HG03342 (cell line): ENCODE measurements around the gene WASHC4.

ENCODE experiments used
- ATAC-seq: cut with Tn5 transposase; IDR thresholded peaks from one replicate; pipeline ENCODE4 v1.9.1; 2021; ENCODE audit warnings: mild to moderate bottlenecking, moderate library complexity; ENCODE audit not compliant: unreplicated experiment

Gene WASHC4, protein sequence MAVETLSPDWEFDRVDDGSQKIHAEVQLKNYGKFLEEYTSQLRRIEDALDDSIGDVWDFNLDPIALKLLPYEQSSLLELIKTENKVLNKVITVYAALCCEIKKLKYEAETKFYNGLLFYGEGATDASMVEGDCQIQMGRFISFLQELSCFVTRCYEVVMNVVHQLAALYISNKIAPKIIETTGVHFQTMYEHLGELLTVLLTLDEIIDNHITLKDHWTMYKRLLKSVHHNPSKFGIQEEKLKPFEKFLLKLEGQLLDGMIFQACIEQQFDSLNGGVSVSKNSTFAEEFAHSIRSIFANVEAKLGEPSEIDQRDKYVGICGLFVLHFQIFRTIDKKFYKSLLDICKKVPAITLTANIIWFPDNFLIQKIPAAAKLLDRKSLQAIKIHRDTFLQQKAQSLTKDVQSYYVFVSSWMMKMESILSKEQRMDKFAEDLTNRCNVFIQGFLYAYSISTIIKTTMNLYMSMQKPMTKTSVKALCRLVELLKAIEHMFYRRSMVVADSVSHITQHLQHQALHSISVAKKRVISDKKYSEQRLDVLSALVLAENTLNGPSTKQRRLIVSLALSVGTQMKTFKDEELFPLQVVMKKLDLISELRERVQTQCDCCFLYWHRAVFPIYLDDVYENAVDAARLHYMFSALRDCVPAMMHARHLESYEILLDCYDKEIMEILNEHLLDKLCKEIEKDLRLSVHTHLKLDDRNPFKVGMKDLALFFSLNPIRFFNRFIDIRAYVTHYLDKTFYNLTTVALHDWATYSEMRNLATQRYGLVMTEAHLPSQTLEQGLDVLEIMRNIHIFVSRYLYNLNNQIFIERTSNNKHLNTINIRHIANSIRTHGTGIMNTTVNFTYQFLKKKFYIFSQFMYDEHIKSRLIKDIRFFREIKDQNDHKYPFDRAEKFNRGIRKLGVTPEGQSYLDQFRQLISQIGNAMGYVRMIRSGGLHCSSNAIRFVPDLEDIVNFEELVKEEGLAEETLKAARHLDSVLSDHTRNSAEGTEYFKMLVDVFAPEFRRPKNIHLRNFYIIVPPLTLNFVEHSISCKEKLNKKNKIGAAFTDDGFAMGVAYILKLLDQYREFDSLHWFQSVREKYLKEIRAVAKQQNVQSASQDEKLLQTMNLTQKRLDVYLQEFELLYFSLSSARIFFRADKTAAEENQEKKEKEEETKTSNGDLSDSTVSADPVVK

DNA sequence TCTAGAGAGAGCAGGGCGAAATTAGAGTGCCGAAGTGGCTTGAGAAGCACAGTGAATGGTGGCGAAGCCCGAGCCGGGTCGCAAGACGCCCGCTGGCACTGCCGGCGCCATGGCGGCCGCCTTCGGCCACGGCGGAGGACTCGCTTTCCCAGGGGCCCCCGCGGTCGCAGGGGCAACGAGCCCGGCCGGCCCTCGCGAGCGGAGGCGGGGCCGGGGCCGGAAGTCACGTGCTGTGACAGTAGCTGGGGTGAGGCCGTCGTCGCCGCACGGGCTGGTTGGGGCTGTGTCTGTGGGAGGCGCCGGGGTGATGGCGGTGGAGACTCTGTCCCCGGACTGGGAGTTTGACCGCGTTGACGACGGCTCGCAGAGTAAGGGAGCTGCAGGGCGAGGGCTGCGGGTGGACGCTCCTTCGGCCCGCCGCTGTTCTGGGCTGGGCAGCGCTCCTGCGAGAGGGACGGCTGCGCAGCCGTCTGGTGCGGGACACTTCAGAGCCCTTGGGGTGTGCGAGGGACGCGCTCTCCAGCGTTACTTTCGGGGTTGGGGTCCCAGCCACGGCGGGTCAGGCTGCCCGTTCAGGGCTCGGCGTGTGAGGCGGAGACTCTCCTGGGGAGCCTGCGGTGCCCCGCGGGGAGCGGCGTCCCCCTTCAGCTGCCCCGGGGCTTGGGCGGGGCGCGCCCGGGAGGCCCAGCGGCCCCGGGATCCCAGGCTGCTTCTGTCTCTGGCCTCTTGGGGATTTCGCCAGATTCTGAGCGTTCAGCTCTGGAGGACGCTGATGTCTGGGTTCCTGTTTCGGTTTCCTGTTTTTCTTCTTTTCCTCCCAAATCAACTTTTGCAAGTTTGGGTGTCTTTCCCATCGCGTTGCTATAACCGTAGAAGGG is at the start of gene WASHC4:
Gene WASHC4 (plus strand): TSS at position 238 of the 878 bp plus-strand sequence. CDS start 70 bp downstream, at position 308.
- peak; percentile 92 for ATAC-seq

DNA sequence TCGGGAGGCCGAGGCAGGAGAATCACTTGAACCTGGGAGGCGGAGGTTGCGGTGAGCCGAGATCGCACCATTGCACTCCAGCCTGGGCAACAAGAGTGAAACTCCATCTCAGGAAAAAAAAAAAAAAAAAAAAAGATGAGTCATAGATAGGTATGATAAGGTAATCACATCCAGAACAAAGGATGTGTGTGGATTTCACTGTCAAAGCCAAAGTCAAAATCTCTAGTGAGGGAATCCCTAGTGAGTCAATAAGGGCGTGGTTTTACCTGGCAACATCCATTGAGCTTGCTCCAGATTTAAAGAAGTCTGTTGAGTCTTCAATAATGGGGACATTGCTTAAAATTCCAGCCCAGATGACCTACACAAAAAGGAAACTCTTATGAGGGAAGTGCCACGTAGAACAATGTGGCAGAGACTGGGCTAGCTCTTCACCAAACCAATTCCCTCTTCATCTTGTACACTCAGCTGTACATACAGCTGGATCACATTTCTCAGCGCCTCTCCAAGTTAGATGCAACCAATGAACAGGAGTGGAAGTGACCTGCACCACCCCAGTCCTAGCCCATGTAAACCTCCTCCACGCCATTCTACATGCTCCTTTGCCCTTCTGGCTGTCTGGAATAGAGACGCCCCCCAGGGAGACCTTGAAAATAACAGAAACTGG is 46.7 kb upstream of the WASHC4 start:
- ATAC-seq, result no peak

DNA sequence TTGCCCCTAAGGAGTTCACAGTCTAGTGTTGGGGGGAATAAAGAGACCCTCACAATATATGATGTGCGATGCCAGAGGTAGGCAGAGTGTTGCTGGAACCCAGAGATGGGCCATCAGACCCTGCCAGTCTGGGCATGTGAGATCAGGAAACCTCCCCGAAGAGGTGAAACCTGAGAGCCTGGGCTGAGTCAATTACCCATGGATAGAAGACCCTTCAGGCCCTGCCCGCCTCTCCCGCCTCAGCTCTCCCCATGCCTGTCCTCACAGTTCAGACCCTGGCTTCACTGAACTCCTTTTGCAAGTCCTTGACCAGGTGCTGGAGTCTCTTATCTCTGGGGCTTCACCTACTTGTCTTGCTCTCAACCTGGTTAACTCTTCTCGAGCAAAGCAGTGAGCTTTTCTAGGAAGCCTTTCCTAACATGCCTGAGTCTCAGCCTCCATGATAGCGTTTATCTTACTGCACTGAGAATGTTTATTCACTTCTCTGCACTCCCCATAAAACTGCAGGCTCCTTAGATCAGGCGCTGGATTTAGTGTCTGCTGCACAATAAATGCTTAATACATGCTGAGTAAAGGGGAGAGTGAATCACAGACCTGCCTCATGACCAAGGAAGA is 42.9 kb upstream of the WASHC4 start:
- ATAC-seq, result no peak

DNA sequence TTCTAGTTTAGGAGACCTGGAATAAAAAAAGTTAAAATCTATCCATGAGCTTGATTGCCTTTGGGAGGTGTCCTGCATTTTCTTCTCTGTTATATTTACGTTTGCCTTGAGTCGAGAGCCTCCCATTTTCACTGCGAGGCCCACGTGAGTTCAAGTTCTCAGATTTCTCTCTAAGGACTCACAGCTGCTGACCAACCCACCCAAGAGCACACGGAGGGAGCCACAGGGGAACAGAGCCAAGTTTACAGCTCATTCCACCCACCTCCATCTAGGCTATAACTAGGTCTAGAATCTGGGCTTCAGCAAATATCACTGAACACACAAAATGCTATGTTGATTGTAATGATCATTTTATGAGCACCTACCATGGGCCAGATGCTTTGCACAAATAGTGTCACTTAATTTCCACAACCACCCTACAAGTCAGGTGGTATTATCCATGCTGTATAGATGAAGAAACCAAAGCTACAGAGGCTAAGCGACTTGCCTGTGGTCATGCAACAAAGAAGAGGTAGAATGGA is 40.0 kb upstream of the WASHC4 start:
- ATAC-seq, result no peak

DNA sequence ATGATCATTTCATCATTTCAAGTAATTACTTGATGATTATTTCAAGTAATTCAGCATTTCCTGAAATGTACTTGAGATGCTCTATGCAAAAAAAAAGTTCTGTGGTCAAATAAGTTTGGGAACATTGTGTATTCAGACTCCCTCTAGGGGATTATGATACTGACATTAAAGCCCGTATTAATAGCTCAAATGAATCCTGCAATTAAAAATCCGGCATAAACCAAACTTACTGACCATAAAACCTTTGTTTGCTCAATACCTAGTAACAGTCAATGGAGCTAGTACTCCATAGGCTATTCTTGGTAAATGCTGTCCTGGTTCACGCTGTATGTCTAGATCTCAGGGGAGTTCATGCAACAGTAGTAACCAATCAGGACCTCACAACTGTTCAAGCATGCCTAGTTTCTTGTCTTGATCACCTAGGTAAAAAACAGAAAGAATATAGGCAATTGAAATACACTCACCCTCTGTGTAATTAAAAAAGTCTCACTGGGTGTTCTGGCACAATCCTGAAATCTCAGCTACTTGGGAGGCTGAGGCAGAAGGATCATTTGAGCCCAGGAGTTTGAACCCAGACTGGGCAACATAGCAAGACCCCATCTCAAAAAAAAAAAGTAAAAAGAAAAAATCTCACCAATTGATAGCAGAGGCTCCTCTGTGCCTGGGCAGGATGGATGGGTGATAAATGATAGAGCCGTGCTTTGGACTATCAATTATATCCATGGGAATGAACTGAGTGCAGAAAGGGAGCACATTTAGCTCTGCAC is 37.4 kb upstream of the WASHC4 start:
- ATAC-seq, result no peak

DNA sequence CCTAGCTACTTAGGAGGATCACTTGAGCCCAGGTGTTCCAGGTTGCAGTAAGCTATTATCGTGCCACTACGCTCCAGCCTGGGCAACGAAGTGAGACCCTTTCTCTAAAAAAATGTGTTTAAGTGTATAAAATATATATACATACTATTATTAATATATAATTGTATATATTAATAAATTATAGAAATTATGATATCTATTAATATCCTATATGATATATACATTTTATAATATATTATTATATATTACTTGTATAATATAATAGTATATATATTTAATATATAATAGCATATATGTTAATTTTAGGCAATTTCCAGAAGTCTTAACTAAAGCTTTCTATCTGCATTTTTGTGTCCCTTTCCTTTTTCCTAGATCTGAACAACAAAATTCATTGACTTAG is 35.5 kb upstream of the WASHC4 start:
- ATAC-seq, result no peak

DNA sequence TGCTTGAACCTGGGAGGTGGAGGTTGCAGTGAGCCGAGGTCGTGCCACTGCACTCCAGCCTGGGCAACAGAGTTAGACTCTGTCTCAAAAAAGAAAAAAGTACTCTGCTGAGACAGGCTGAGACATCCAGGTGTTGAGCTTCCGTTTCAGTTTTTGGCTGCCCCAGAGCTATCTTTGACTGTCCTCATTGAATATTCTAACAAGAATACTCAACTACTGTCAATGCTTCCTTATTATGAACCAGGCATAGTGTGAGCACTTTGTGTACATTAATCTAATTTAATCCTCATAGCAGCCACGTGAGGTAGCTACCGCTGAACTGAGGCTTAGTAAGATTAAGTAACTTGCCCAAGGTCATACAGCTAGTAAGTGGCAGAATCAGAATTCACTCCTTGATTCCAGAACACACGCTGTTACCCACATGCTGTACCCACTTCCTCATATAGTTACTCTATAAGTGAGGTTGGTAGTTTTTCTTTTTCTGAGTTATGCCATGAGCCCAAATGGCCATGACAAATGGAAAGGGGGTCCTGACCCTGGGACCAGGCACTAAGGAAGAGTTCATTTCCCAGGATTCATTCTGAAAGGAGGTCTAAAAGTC is 34.5 kb upstream of the WASHC4 start:
- ATAC-seq, result no peak

DNA sequence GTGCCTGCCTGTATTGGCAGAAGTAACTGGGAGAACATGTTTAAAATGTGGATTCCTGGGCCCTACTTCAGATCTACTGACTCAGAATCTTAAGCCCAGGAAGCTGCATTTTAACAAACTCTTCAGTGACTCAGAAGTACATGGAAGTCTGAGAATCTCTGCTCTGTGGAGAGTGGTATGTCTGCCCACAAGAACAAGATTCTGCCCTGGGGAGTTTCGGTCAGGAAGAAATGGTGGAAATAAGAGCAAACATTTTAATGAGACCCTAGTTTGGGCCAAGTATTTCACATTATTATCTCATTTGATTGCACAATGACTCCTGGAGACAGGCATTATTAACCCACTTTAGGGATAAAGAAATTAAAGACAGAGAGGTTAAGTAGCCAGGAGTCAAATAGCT is 31.4 kb upstream of the WASHC4 start:
- ATAC-seq, result no peak

DNA sequence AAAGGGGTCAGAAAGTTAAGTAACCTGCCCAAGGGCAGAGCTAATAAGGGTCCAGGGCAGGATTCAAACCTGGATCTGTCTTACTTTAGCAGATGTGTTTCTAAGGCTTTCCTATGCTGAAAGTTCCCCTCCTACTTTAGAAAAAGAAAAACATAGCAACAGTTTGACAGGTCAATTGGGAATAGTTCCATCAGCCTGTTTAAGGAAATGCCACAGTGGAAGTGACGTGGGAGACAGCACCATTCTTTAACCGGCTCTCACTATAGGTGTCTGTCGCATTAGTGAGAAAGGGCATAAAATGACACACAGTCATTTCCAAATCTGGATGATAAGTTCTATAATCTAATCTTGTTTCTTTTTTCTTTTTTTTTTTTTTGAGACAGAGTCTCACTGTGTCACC is 30.6 kb upstream of the WASHC4 start:
- no peak for ATAC-seq

DNA sequence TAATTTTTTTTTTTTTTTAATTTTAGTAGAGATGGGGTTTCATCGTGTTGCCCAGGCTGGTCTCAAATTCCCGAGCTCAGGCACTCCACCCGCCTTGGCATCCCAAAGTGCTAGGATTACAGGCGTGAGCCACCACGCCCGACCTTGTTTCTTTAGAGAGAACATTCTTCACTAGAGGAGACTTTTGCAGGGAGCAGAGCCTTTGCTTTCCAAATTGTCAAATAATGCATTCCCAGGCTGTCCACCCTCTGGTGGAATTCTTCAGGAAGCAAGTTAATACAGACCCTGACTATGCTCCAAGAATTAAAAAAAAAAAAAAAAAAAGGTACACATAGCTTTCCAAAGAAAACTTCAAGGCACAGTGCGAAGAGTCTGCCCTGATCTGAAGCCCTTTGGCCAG is 30.1 kb upstream of the WASHC4 start:
- no peak for ATAC-seq

DNA sequence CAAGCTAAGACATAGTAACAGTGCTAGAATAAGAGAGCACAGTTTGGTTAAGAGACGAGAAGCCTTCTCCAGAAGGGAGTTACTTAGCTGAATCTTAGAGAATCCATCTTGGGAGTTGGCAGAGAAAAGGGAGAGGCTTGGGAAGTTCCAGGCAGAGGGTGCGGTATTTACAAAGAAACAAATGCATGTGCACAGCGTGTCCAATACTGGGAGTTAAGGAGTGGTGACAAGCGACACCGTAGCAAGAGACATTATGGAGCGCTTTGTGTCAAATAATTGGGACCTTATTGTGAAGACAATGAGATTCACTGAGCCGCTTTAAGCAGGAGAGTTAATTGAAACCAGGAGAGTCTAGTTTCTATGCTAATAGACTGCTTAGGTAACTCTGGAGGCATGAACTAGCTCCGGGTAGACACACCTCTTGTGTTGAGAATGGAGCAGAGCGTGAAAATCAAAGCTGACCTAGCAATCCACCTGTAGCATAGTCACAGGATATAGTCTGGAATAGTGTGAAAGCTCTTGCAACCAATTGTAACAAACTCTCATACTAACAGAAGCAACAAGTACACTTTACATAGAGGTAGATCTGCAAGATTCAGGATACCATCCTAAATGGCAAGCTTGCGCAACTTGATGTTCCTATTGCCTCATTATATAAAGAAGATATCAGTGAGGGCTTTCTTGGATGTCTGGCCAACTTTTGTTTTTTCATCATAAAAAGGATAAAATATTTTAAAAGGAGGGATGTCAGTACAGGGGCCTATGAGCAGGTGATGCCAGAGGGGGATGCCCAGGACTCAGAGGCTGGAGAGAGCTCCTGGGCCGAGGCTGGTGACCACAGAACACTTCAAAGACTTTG is 28.6 kb upstream of the WASHC4 start:
- no peak for ATAC-seq

DNA sequence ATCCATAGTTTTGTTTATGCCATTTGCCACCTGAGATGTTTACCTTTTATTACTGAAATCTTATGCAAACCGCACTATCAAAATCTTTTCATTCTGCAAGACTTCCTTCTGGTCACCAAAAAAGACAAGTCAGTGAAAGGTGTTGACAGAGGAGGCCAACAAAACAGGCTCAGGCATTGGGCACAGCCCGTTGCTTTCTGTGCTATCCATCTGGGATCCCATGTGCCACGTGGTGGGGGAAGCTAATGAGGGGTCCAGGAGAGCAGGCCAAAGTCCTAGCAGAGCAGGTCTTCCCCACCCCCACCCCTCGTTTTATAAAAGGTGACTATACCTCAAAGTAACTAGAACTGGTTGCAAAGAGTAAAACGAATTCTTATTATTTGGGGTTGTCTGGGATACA is 24.5 kb upstream of the WASHC4 start:
- no peak for ATAC-seq

DNA sequence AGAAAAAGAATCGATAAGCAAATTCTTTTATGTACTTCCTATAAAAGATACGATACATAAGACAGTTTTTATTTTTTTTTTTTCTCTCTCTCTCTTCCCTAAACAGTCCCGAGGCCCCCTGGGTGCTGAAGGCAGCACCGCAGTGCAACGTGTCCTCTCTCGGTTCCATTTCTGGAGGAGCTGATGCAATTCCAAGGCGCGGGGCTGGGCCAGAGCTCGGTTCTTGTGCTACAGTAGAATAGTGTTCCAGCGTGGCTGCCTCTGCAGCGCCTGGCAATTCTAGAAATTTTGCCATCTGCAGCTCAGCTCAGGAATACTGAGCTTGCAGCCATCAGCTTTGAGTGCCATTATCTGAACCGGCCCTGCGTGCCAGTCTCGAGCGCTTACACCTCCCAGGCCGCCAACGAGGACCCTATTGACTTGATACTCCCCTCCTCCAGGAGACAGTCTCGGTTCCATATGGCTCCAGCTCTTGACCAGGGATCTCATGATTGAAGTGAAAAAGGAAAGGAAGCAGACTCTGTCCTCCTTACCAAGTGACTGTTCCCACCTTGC is 23.9 kb upstream of the WASHC4 start:
- no peak for ATAC-seq

DNA sequence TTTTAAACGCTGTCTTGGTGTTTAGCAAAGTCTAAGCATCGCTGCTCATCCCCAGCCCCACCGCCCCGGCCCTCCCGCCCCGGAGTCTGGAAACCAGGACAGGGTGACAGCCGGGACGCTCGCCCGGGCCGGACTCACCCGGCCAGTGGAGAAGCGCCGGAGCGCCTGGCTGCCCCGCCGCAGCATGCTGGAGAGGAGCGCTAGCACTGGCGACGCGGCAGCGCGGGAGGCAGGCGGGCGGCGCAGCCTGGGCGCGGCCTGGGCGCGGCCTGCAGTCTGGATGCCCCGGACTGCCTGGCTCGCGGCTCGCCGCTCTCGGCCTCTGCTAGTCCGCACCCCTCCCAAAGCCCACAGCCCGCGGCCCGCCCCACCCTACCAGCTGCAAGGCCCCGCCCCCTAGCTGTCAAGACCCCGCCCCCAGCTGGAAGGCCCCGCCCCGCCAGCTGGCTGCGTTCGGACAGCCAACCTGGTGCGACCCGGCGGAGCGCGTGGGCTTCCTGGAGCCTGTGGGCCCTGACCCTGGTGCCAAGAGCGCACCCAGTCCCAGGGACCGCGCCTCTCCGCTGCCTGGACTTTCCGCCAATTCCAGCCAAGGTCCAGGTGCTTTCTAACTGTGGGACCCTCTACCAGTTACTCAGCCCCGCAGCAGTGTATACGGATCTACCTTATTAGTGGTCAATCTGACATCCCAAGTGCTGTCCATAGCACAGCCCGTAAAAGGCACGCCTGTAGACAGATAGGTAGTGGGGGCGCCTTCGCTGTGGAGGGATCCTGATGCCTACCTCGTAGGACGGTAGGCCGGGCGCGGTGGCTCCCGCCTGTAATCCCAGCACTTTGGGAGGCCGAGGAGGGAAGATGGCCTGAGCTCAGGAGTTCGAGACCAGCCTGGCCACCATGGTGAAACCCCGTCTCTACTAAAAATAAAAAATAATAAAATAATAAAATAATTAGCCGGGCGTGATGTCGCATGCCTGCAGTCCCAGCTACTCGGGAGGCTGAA is 23.0 kb upstream of the WASHC4 start, which contains the start of gene ALDH1L2:
Gene ALDH1L2 (minus strand): TSS at position 208 of the 1,000 bp plus-strand sequence. CDS start 22 bp downstream, at position 186.
- ATAC-seq, result peak; percentile 87

DNA sequence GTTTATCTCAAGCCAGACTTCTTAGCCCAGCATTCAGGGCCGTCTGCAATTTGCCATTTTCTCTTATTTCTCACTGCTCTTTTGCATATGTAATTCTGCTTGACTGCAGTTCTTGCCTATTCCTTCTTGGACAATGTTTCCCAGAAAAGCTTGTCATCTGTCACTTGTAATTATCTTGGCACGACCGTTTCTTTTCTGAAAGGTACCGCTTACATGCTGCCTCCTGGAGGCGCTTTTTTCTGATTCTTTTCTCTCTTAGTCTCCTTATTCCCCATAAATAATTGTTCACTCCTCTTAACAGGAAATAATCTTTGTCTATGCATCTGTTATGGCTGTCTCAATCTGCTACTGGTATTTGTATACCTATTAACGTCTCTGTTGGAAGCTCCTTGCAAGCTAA is 22.0 kb upstream of the WASHC4 start:
- no peak for ATAC-seq
